ENCODE results near the gene FHL1.

FHL1 gene

DNA sequence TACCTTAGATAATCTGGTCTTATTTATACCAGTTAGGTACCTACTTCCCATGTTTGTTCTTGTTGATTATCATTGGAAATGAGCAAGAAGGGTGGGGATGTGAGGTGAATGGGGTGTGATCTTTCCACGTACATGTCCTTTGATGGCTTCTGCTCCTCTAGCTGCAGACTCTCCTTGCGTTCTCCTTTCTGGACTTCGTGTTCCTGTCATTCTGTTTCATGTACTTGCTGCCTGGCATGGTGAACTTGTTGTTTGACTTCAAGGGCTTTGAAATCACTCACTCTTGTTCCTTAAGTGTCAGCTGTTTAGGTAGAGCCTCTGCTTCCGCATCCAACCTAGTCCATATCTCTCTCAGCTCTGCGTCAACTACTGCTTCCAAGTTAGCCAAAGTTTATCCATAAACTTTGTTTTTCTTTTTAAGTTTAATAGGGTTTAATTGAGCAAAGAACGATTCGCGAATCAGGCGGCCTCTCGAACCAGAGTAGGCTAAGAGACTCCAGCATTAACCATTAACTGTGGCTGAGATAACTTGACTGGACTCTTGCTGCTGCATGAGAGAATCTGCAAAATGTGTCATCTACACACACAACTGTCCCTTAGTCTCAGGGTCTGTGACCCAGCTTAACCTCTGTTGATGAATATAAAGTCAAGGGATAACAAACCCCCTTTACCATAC, 42.8 kb downstream of the FHL1 start:
- Histone ChIP-seq H4K91ac (ENCODE audit: low read depth, low read length) (no peak overlapping the region), H3K27me3 (ENCODE audit: insufficient read depth, low read length) (no peaks in the 10 kb centered on the region), H3K18ac (ENCODE audit: low read length) (no peak overlapping the region), H3K4me1 (ENCODE audit: control insufficient read depth in 1 of 2, insufficient read depth in 2 of 2, low read length in 2 of 2) (no peaks in the 10 kb centered on the region), H3K4me3 (ENCODE audit: low read depth, low read length) (no peak overlapping the region), H3K79me2 (ENCODE audit: control insufficient read depth, insufficient read depth, low read length, poor library complexity) (no peaks in the 10 kb centered on the region), H4K12ac (ENCODE audit: low read depth, low read length) (no peak overlapping the region), H3K36me3 (ENCODE audit: control insufficient read depth in 1 of 2, insufficient read depth in 2 of 2, low read length in 2 of 2) (no peaks in the 10 kb centered on the region), H3K9me3 (ENCODE audit: insufficient read depth, low read depth, low read length) (no peaks in the 10 kb centered on the region), H2BK120ac (ENCODE audit: insufficient read depth, low read length, poor library complexity) (no peak overlapping the region), H3K14ac (ENCODE audit: low read length) (no peak overlapping the region), H3K23ac (ENCODE audit: low read length) (no peak overlapping the region), H4K8ac (ENCODE audit: low read depth, low read length) (no peak overlapping the region), H3K27ac (ENCODE audit: low read depth, low read length) (no peak overlapping the region), H2AK5ac (ENCODE audit: low read length) (no peak overlapping the region), H3K4me2 (ENCODE audit: low read length) (no peak overlapping the region), H2AFZ (ENCODE audit: insufficient read depth, low read length, poor library complexity) (no peak overlapping the region), H2BK5ac (ENCODE audit: low read depth, low read length, poor library complexity) (no peak overlapping the region), H3K9ac (ENCODE audit: low read length) (no peak overlapping the region), H2BK12ac (ENCODE audit: low read length) (no peak overlapping the region), H3K4ac (ENCODE audit: low read depth, low read length) (no peak overlapping the region), H3K79me1 (ENCODE audit: low read length) (no peaks in the 10 kb centered on the region)
- WGBS (ENCODE audit: extremely low coverage, insufficient coverage, insufficient read length): no CpG with 5 or more reads among the region's 10 CpGs
- DNase-seq: no peak

GRCh38 chrX:136191171-136191570, 43.8 kb downstream of the FHL1 start:
- Histone ChIP-seq H2BK5ac (ENCODE audit: low read depth, low read length, poor library complexity) (no peak overlapping the region), H4K91ac (ENCODE audit: low read depth, low read length) (no peak overlapping the region), H3K27me3 (ENCODE audit: insufficient read depth, low read length) (no peaks in the 10 kb centered on the region), H3K14ac (ENCODE audit: low read length) (no peak overlapping the region), H2AFZ (ENCODE audit: insufficient read depth, low read length, poor library complexity) (no peak overlapping the region), H3K9me3 (ENCODE audit: insufficient read depth, low read depth, low read length) (no peaks in the 10 kb centered on the region), H3K4me1 (ENCODE audit: control insufficient read depth in 1 of 2, insufficient read depth in 2 of 2, low read length in 2 of 2) (no peaks in the 10 kb centered on the region), H3K23ac (ENCODE audit: low read length) (no peak overlapping the region), H3K36me3 (ENCODE audit: control insufficient read depth in 1 of 2, insufficient read depth in 2 of 2, low read length in 2 of 2) (no peaks in the 10 kb centered on the region), H4K8ac (ENCODE audit: low read depth, low read length) (no peak overlapping the region), H4K12ac (ENCODE audit: low read depth, low read length) (no peak overlapping the region), H3K9ac (ENCODE audit: low read length) (no peak overlapping the region), H3K4ac (ENCODE audit: low read depth, low read length) (no peak overlapping the region), H2BK120ac (ENCODE audit: insufficient read depth, low read length, poor library complexity) (no peak overlapping the region), H2BK12ac (ENCODE audit: low read length) (no peak overlapping the region), H3K18ac (ENCODE audit: low read length) (no peak overlapping the region), H3K27ac (ENCODE audit: low read depth, low read length) (no peak overlapping the region), H2AK5ac (ENCODE audit: low read length) (no peak overlapping the region), H3K4me2 (ENCODE audit: low read length) (no peak overlapping the region), H3K79me1 (ENCODE audit: low read length) (no peaks in the 10 kb centered on the region), H3K79me2 (ENCODE audit: control insufficient read depth, insufficient read depth, low read length, poor library complexity) (no peaks in the 10 kb centered on the region), H3K4me3 (ENCODE audit: low read depth, low read length) (no peak overlapping the region)
- WGBS (ENCODE audit: extremely low coverage, insufficient coverage, insufficient read length): no CpG with 5 or more reads among the region's 6 CpGs
- DNase-seq: no peak

- H2AFZ ChIP-seq (ENCODE audit: insufficient read depth, low read length, poor library complexity): no peak overlapping the region
- H3K79me2 ChIP-seq (ENCODE audit: control insufficient read depth, insufficient read depth, low read length, poor library complexity): no peaks in the 10 kb centered on the region
- no peak overlapping the region for H3K14ac ChIP-seq (ENCODE audit: low read length)
- H3K36me3 ChIP-seq (ENCODE audit: control insufficient read depth in 1 of 2, insufficient read depth in 2 of 2, low read length in 2 of 2): no peaks in the 10 kb centered on the region
- no peak overlapping the region for H2BK5ac ChIP-seq (ENCODE audit: low read depth, low read length, poor library complexity)
- no peak overlapping the region for H3K4me2 ChIP-seq (ENCODE audit: low read length)
- no peak overlapping the region for H3K4ac ChIP-seq (ENCODE audit: low read depth, low read length)
- H4K8ac ChIP-seq (ENCODE audit: low read depth, low read length): no peak overlapping the region
- H2AK5ac ChIP-seq (ENCODE audit: low read length): no peak overlapping the region
- H2BK120ac ChIP-seq (ENCODE audit: insufficient read depth, low read length, poor library complexity): no peak overlapping the region
- no peak overlapping the region for H3K27ac ChIP-seq (ENCODE audit: low read depth, low read length)
- H3K4me1 ChIP-seq (ENCODE audit: control insufficient read depth in 1 of 2, insufficient read depth in 2 of 2, low read length in 2 of 2): no peaks in the 10 kb centered on the region
- no peak overlapping the region for H3K4me3 ChIP-seq (ENCODE audit: low read depth, low read length)
- H3K9me3 ChIP-seq (ENCODE audit: insufficient read depth, low read depth, low read length): no peaks in the 10 kb centered on the region
- H4K12ac ChIP-seq (ENCODE audit: low read depth, low read length): no peak overlapping the region
- no peaks in the 10 kb centered on the region for H3K79me1 ChIP-seq (ENCODE audit: low read length)
- no peak overlapping the region for H2BK12ac ChIP-seq (ENCODE audit: low read length)
- no CpG with 5 or more reads among the region's 2 CpGs for WGBS (ENCODE audit: extremely low coverage, insufficient coverage, insufficient read length)
- H3K27me3 ChIP-seq (ENCODE audit: insufficient read depth, low read length): no peaks in the 10 kb centered on the region
- H3K23ac ChIP-seq (ENCODE audit: low read length): no peak overlapping the region
- no peak overlapping the region for H3K18ac ChIP-seq (ENCODE audit: low read length)
- H4K91ac ChIP-seq (ENCODE audit: low read depth, low read length): no peak overlapping the region
- no peak overlapping the region for H3K9ac ChIP-seq (ENCODE audit: low read length)
- no peak for DNase-seq
Observed at GRCh38 chrX:136192135-136192534, 44.8 kb downstream of the FHL1 start.

DNA sequence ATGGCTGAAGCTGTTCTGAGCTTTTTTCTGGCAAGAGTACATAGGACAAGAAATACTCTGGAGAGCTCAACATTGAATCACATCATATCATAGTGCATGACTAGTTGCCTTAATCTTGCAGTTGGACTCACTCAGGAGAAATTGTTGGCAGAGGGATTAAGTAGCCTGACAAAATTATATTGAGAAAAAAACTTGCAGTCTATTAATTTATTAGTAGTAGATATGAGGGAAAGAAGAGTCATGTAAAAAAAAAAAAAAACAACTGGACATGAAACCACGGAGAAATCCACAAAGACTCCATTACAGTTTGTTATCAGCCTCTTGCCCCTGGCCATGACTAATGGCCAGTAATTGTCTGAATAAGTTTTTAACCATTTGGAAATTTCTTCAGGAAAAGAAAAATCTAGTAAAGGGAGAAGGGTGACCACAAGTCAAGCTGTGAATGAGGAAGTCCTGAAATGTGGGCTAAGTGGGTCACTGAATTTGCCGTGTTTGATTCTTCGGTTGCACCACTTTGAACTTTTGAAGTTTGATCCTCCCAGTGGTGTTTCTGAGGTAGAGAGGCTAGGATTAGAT, 45.6 kb downstream of the FHL1 start:
- H3K4me1 ChIP-seq (ENCODE audit: control insufficient read depth in 1 of 2, insufficient read depth in 2 of 2, low read length in 2 of 2): no peaks in the 10 kb centered on the region
- no peak overlapping the region for H3K4me2 ChIP-seq (ENCODE audit: low read length)
- peak in 1 of 2 donors; percentile 44 for DNase-seq
- no peak overlapping the region for H3K4me3 ChIP-seq (ENCODE audit: low read depth, low read length)
- no peak overlapping the region for H2AK5ac ChIP-seq (ENCODE audit: low read length)
- H3K9ac ChIP-seq (ENCODE audit: low read length): no peak overlapping the region
- H3K9me3 ChIP-seq (ENCODE audit: insufficient read depth, low read depth, low read length): no peaks in the 10 kb centered on the region
- no peak overlapping the region for H3K27ac ChIP-seq (ENCODE audit: low read depth, low read length)
- no peak overlapping the region for H3K4ac ChIP-seq (ENCODE audit: low read depth, low read length)
- H4K8ac ChIP-seq (ENCODE audit: low read depth, low read length): no peak overlapping the region
- H3K36me3 ChIP-seq (ENCODE audit: control insufficient read depth in 1 of 2, insufficient read depth in 2 of 2, low read length in 2 of 2): no peaks in the 10 kb centered on the region
- no peaks in the 10 kb centered on the region for H3K27me3 ChIP-seq (ENCODE audit: insufficient read depth, low read length)
- no peaks in the 10 kb centered on the region for H3K79me1 ChIP-seq (ENCODE audit: low read length)
- H3K14ac ChIP-seq (ENCODE audit: low read length): no peak overlapping the region
- H4K12ac ChIP-seq (ENCODE audit: low read depth, low read length): no peak overlapping the region
- H2AFZ ChIP-seq (ENCODE audit: insufficient read depth, low read length, poor library complexity): no peak overlapping the region
- WGBS (ENCODE audit: extremely low coverage, insufficient coverage, insufficient read length): no CpG with 5 or more reads among the region's 3 CpGs
- H4K91ac ChIP-seq (ENCODE audit: low read depth, low read length): no peak overlapping the region
- H3K79me2 ChIP-seq (ENCODE audit: control insufficient read depth, insufficient read depth, low read length, poor library complexity): no peaks in the 10 kb centered on the region
- no peak overlapping the region for H3K18ac ChIP-seq (ENCODE audit: low read length)
- H2BK12ac ChIP-seq (ENCODE audit: low read length): no peak overlapping the region
- no peak overlapping the region for H2BK120ac ChIP-seq (ENCODE audit: insufficient read depth, low read length, poor library complexity)
- no peak overlapping the region for H2BK5ac ChIP-seq (ENCODE audit: low read depth, low read length, poor library complexity)
- H3K23ac ChIP-seq (ENCODE audit: low read length): no peak overlapping the region

Data from trophoblast cell (in vitro differentiated cells and primary cell).